ENCODE measurements around the gene LRRTM3.

LRRTM3 gene

DNA sequence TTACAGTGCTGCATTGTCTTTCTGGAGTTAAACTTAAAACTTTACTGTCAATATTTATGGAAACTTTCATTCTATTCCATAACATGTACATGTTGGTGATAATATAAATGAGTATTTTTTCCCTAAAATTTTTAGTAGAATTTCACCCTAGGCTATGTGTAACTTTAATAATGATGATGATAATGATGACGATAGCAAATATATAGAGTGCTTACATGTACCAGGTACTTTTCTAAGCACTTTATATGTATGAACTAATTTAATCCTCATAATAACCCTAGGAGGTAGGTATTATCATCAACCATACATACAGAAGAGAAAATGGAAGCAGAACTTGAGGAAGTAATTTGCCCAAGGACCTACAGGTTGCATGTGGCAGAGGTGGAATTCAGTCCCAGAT is 85.6 kb downstream of the LRRTM3 start:
- H3K27ac ChIP-seq = no peak overlapping the region
- no peak for DNase-seq (ENCODE audit: low read depth, low spot score)

DNA sequence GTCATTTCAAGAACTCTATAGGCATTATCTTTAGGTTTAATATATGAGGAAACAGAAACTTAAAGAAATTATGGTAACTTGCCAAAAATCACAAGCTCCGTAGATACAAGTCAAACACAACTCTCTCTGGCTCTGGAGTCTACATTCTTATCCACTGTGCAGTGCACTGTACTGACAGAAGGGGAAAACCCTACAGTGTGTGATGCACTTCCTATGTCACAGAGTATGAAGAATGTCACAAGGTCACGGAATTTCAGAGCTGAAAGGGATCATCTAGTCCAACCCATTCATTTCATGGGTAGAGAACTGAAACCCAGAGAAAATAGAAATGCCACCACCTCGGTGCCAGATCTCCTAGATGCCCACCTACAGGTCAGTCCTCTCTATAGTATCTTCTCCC is 86.1 kb downstream of the LRRTM3 start:
- no peak overlapping the region for H3K27ac ChIP-seq
- no peak for DNase-seq (ENCODE audit: low read depth, low spot score)

DNA sequence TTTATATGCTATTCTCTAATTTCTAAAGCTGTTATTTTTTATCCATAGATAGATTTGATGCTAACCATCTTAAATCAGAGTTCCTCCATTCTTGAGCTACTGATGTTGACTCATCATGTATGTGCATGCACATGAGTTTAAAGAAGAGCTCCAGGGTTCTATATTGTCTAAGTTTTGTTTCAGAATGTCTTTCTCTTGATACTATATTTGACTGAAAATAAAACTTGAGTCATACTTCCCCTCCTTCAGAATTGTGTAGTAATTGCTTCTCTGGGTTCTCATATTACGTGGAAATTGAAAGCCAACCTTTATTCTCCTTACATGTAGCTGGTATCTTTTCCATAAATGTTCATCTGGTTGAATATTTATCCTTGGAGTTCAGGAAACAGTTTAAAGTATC is 89.4 kb downstream of the LRRTM3 start:
- DNase-seq (ENCODE audit: low read depth, low spot score) = no peak

DNA sequence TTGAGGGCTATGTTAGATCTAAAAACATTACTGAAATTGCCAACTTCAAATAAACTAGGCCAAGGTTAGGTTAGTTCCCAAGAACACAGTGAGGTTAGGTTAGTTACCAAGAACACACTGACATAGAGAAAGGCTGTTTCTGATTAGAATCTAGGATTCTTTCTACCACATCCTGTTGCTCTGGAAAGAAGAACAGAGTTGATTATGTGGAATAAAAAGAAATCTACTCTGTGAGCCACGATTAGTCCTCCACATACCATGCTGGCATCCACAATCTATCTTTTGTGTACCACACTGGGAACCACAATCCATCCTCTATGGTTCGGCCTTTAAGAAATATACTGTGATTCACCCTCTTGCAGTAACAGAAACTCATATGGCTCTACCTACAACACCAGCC is 91.4 kb downstream of the LRRTM3 start:
- DNase-seq (ENCODE audit: low read depth, low spot score) = no peak
- H3K27ac ChIP-seq = no peak overlapping the region

More for the DNA sequence above, 89.4 kb downstream of the LRRTM3 start:
- H3K27ac ChIP-seq = no peak overlapping the region

DNA sequence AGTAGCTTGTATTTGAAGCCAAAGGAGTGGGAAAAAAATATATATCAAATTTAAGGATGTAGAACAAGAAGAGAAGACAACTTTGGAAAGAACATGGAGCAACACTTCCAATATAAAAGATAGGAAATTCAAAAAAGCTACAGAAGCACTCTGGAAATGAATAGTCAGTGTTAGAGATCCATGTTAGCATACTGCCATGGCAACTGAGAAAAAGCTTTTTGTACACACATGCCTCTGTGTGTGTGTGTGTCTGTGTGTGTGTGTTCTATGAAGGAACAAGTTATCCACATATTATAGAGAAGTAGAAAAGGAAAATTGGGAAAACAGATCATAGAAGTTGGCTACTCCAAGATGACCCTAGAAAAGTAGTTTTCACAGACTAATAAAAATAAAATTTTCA is 96.3 kb downstream of the LRRTM3 start:
- DNase-seq (ENCODE audit: low read depth, low spot score) = no peak
- H3K27ac ChIP-seq = no peak overlapping the region

DNA sequence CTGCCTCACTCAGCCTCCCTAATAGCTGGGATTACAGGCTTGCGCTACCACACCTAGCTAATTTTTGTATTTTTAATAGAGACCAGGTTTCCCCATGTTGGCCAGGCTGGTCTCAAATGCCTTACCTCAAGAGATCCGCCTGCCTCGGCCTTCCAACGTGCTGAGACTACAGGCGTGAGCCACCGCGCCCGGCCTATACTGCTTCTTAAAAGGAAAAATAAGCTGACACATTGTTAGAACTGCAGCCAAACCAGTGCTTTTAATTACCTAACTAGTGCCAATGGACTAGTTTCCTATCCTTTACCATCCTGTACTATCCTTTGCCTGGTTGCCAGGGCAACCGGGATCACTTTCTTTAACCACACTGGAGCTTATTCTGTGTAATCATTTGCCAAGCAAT is 108.0 kb downstream of the LRRTM3 start:
- DNase-seq (ENCODE audit: low read depth, low spot score) = no peak

DNA sequence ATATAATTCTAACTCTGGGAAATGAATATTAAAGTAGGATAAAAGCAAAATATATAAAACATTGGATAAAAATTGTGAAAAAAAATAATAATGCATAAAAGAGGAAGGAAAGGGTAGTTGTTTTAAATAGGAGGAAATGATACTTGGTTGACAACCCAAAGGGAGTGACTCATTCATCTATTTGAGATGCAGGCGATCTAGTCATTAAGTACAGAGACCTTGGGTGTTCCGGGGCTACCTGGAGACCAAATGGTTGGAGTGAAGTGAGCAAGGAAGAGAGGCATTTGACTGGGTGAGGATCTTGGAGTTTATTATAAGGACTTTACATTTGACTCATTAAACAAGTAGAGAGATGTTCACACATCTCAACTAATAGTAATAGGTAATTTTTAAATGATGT is 111.0 kb downstream of the LRRTM3 start:
- DNase-seq (ENCODE audit: low read depth, low spot score) = no peak
- H3K27ac ChIP-seq = no peak overlapping the region

More for the DNA sequence above, 108.0 kb downstream of the LRRTM3 start:
- no peak overlapping the region for H3K27ac ChIP-seq

DNA sequence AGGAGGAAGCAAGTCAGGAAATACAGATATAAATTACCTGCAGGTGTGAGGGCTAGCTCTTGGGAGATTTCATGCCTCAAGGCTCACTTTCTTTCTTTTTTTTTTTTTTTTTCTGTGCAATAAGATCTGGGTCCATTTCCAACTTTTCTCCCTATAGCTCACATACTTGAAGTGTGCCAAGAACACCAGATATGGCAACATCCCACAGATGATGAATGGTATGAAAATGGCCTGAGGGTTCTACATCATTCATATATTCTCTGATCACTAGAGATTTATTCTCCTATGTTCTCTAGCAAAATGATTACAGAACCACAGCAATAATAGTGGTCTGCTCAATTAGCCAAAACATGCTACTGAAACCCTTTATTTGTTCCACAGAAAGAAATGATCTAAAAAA is 117.2 kb downstream of the LRRTM3 start:
- no peak for DNase-seq (ENCODE audit: low read depth, low spot score)

DNA sequence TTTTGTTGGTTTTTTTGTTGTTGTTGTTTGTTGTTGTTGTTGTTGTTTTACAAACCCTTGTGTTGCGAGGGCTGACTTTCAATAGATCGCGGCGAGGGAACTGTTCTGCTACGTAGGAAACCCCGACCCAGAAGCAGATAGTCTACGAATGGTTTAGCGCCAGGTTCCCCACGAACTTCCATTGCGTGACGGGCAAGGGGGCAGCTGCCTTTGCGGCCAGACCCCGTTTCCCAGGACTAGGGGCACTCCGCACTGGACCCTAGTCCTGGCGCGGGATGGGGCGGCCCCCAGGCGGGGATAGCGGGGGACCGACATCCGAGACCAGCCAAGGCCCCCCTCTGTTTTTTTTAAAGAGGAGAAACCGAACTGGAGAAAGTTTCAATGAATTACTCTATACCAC is 119.6 kb downstream of the LRRTM3 start:
- no peak for DNase-seq (ENCODE audit: low read depth, low spot score)
- H3K27ac ChIP-seq = no peak overlapping the region

More for the DNA sequence above, 117.2 kb downstream of the LRRTM3 start:
- H3K27ac ChIP-seq = no peak overlapping the region

DNA sequence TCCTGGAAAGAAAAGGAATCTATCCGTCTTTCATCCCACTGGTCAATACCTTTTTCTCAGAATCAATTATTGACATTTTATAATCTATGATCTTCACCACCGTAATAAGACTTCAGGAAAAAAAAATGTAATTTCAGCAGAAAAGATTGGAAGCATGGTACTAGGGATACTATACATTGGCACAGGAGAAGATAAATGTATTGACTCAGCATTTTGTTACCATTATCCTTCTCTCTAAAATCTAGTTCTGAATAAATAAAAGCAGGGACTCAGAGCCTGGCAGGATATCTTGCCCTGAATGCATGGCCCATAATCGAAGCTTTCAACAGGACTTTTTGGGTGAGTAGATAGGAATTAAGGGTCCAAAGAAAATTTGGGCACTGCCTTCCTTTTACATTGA is 120.7 kb downstream of the LRRTM3 start:
- DNase-seq (ENCODE audit: low read depth, low spot score) = no peak

DNA sequence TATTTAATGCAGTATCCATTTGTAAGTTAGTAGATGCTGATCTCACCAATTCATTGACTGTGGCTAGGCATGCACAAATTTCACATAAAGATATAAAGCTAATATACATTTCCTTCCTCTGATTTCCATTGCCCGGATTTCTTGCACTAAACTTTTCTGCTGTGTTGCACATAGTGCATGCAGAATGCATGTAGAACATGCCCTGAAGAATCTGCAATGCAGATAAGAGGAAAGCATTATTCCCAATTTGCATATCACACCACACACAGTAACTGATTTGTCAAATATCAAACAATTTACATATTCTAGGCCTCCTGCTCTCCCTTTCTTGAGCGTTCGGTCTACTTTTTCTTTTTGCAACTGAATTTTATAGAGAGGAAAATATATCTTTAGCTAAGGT is 124.2 kb downstream of the LRRTM3 start:
- H3K27ac ChIP-seq = no peak overlapping the region
- no peak for DNase-seq (ENCODE audit: low read depth, low spot score)

More for the DNA sequence above, 120.7 kb downstream of the LRRTM3 start:
- H3K27ac ChIP-seq = no peak overlapping the region

DNA sequence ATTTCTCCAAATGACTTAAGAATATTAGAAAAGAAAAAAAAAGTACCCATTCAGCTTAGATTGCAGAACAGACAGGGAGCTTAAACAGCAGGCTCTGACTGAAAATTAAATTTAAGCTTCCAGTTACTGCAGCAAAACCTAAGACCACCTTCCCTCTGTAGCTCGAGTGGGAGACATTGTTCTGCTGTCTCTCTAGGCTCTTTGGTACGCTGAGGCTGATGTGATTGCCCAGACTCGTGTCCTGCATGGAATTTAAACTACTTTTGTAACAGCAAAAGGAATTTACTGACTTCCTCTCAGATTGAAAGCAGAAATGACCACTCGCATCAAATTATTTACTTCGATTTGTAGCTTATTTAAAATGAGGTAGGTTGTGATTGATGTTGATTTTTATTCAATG is 124.6 kb downstream of the LRRTM3 start:
- H3K27ac ChIP-seq = no peak overlapping the region
- DNase-seq (ENCODE audit: low read depth, low spot score) = no peak

DNA sequence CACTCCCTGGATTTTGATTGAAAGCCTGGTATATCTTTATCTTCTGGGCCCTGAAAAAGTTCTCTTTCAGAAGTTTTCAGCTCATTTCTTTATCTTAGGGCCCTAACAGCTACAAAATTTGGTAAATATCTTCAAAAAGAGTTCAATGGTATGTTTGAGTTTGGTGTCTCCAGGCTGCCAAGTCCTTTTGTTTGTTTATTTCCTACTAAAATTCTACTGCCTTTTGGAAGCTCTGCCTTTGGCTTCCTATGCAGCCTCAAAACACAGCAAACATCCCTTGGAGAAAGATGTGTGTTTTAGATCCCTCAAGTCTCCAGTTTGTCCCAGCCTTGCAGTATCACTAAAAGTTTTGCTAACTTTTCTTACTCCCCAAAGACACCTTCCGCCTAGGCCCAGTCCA is 146.8 kb downstream of the LRRTM3 start:
- DNase-seq (ENCODE audit: low read depth, low spot score) = no peak
- H3K27ac ChIP-seq = no peak overlapping the region

DNA sequence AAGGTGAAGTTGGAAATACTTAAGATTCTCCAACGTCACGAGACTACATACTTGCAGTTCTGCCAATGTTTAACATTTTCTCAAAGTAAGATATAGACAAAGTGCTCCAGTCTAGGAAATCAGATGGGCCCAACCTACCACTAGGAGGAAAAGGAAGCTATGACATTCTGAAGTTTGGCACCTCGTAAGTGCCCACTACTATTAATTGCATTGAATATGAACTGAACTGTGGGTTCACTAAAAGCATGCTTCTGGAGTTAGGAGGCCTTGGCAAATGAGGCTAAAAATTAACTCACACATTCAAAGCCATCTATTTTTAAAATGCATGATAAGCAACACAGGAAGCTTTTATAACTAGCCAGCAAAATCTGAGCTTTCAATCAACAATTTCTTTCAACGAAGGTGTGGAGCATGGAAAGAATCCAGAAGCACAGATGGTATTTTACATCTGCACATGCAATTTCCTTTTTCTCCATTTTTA is 149.7 kb downstream of the LRRTM3 start:
- no peak for DNase-seq (ENCODE audit: low read depth, low spot score)
- H3K27ac ChIP-seq = no peak overlapping the region

DNA sequence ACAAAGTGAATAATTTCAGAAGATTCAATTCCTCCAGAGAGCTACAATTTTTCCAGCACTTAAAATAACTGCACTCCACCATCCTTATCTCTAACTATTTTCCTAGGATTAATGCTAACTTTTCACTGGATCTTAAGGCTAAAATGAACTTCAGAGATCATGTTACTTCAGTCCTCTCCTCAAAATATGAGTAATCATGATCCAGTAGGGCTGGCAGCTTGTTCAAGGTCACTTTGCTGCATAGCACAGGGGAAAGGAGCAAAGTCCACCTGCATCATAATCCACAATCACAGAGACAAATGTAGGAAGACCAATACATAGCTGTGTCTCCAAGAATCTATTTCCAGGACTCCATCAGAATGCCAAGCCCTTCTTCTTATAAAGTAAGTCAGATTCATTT is 150.3 kb downstream of the LRRTM3 start:
- H3K27ac ChIP-seq = no peak overlapping the region
- DNase-seq (ENCODE audit: low read depth, low spot score) = no peak

DNA sequence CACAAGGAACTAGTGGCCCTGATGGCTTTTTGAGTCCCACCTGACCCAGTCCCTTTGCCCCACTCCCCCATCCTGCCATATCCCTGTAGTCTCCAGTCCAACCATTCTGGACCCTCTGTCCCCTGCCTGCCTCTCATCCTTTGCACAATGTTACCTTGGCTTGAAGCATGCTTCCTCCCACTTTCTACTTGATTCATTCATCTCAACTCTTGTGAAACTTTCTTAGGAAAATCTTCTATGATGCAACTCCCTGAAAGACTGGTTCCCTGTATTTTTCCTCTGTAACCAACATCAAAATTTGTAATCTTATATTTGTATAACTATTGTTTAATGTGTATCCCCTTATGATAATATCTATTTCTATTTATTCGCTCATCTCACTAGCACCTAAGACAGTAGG is 151.5 kb downstream of the LRRTM3 start:
- no peak overlapping the region for H3K27ac ChIP-seq
- no peak for DNase-seq (ENCODE audit: low read depth, low spot score)

DNA sequence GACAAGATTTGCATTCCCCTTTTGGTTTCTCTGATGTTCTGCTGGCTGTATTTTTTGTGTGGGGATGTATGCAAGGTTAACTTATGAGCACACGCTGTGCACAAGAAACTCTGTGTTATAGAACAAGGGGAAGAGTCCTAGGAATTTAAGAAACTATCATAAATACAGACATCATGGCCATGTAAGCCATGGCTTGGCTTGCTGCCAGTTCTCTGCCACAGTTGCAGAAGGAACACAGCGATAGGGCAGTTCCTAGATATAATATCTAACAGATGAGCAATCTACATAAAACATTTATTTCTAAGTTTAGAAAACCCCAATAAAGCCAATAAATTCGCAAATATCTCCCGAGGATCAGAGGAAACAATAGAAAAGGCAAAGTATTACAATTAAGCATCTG is 153.3 kb downstream of the LRRTM3 start:
- H3K27ac ChIP-seq = no peak overlapping the region

DNA sequence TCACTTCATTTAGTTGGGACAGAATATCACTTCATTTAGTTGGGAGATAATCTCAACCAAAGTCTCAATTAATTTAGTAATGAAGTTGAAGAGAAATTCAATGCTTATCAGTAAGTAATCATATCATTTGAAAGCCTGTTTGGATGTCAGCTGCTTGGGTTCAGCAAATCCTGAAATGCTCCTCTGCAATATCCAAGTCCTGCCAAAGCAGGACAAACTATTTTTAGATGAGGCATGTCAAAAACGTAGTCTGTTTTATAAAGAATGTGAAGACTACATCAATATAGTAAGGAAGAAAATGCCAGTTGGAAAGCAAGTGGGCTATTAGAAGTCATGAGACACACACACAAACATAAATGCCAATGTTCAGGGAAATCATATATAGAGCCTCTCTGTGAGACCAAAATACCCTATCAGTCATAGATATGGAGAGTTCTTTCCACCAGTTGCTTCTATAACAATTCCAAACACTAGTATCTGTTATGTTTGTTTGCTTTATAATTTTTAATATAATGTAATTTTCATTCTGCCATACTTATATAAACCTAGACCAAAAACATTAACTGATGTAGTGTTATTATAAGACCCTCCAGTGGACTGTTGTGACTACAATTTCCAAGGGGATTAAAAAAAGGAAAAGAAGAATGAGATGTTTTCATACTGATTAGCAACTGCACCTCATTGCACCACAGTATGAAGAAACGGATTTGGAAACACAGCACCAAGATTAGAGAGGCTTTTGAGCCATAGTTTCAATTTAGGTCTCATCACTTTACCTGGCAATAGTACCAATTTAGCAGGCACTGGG is 160.7 kb downstream of the LRRTM3 start:
- H3K27ac ChIP-seq = no peak overlapping the region
- no peak for DNase-seq (ENCODE audit: low read depth, low spot score)

More for the DNA sequence above, 153.3 kb downstream of the LRRTM3 start:
- DNase-seq (ENCODE audit: low read depth, low spot score) = no peak

DNA sequence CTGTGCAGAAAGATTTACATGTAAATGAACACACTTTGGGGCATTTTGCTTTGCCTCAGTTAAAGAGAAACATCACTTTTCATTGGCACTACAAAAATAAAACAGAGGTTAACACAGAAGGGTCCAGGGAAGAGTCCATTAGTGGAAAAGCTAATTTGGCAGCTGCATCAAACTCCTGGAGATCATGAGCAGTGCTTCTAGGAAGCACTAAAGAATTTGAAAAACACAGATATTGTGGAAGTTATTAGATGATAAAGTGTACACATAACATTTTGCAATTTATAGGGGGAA is 161.2 kb downstream of the LRRTM3 start:
- H3K27ac ChIP-seq = no peak overlapping the region
- DNase-seq (ENCODE audit: low read depth, low spot score) = no peak

DNA sequence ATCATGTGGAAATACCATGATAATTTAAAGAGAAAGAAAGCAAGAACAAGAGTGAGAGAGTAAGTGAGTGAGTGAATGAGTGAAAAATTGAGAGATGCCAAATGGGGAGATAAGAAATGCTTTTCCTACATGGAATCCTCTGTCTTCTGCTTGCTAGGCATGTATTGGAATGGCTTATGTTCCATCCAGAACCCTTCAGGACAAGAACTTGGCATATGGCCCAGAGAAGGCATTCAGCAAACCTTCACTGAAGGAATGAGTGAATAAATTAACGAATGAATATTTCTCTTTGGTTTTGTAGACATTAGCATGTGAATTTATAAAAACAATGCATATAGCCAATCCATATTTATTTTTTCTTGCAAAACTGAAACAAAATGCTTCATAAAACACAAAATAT is 162.2 kb downstream of the LRRTM3 start:
- no peak for DNase-seq (ENCODE audit: low read depth, low spot score)
- no peak overlapping the region for H3K27ac ChIP-seq

DNA sequence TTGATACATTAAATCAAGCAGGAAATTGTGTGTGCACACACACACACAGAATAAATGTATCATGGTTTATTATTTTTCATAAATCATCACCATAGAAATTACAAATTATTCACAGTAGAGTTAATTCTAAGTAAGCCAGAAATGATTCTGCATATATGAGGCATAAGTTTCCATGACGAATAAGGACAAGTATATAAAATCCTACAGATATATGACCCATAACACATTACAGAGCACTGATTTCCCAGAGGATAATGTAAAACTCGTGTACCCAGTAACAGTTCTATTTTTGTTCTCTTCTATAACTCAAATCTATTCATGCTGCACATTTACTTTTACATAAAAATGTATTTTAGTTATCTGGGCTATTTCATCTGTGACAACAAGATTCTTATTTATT is 169.7 kb downstream of the LRRTM3 start:
- DNase-seq (ENCODE audit: low read depth, low spot score) = no peak
- no peak overlapping the region for H3K27ac ChIP-seq

DNA sequence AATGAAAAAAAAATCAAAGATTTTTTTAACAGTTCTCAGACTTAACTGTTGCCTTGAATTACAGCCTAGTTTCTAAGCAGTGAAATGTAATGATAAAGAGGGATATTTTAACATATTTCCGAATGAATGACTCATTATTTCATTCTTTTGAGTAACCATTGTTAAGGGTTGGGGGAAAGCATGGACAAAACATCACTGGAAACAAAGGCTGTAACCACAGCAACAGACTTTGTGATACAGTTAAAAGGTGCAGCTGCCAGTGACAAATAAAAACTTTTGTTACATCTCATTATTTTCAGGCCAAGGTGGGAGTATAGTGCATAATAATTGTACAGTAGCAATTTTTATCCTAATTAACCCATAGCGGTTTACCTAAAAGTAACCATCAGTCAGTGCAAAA is 172.6 kb downstream of the LRRTM3 start:
- DNase-seq (ENCODE audit: low read depth, low spot score) = no peak
- no peak overlapping the region for H3K27ac ChIP-seq
